Endothelial cell of umbilical vein (primary cell): ENCODE data around the gene SLC1A3.

Experiments
- CTCF ChIP-seq, 2 donors: IDR thresholded peaks; 1 replicate in 1 of 2; 2 replicates in 1 of 2; pipeline ENCODE4 v1.5.1; 2011; ENCODE audit warnings: low read length in 2 of 2, mild to moderate bottlenecking in 2 of 2, moderate library complexity in 2 of 2, control low read depth in 1 of 2, inconsistent platforms in 1 of 2, low read depth in 1 of 2; ENCODE audit not compliant: insufficient read depth in 1 of 2; ENCODE audit errors: extremely low read depth in 1 of 2
- EZH2 ChIP-seq: IDR thresholded peaks from 2 replicates; pipeline ENCODE4 v1.6.1; 2012; ENCODE audit warnings: borderline replicate concordance, low read depth, mild to moderate bottlenecking, moderate library complexity, low read length, inconsistent platforms; ENCODE audit not compliant: severe bottlenecking
- POLR2A ChIP-seq: IDR thresholded peaks from 2 replicates; pipeline ENCODE4 v1.6.1; 2012; ENCODE audit warnings: low read depth, mild to moderate bottlenecking, control low read depth, low read length
- POLR2AphosphoS5 ChIP-seq: IDR thresholded peaks from 2 replicates; pipeline ENCODE4 v1.6.1; 2012; ENCODE audit warnings: low read depth, mild to moderate bottlenecking, control low read depth, low read length, moderate library complexity; ENCODE audit not compliant: insufficient read depth

GRCh38 chr5:36712706-36713105, 106.3 kb downstream of the SLC1A3 start:
- no peak for TF ChIP-seq POLR2AphosphoS5
- TF ChIP-seq POLR2A: no peak
- TF ChIP-seq CTCF (IDR thresholded peaks at IDR 0.05; ENCODE audit: extremely low read depth in 1 of 2, insufficient read depth in 1 of 2, low read depth in 1 of 2, low read length in 2 of 2): no peak
- TF ChIP-seq EZH2: no peak
